HT1080 (cell line): ENCODE data around the gene AKAP8L. TPM values are rescaled to one million over a fixed set of nuclear protein-coding genes. Genes with fewer than 3 reads are reported as not detected.
"Not testable (repeated sequence)": the region's sequence is repeated elsewhere in the genome, so short reads cannot be mapped to it uniquely, and the experiment has no call there.

ENCODE experiments used
- DNase-seq: peaks from one replicate; pipeline ENCODE4 v3.0.0-alpha.2; 2015; ENCODE audit warnings: low read depth
- small RNA-seq: library from RNA; depleted of rRNA; stranded (forward); fragments of <200 nt; gene quantifications from one replicate; pipeline ENCODE3, GENCODE V24; 2014
- total RNA-seq: library from RNA; depleted of rRNA; stranded (reverse); fragments of >200 nt; shearing (Covaris generic); gene quantifications from 2 replicates; pipeline ENCODE4 v1.2.3, GENCODE V29; 2014; rRNA removed

AKAP8L gene
- total RNA-seq, 1 experiment from 2014 or later, result 56.1 TPM

GRCh38 chr19:15354566-15355296 lies 64.1 kb downstream of the AKAP8L start:
- no peak for DNase-seq

- DNase-seq, result no peak
Observed at GRCh38 chr19:15353908-15354307, 64.9 kb downstream of the AKAP8L start.

GRCh38 chr19:15352535-15352934 lies 66.3 kb downstream of the AKAP8L start:
- not testable (repeated sequence) for DNase-seq

GRCh38 chr19:15341328-15341727 lies 77.5 kb downstream of the AKAP8L start:
- DNase-seq, result not testable (repeated sequence)

- no peak for DNase-seq
Observed at GRCh38 chr19:15340086-15340485, 78.7 kb downstream of the AKAP8L start.

GRCh38 chr19:15337202-15337601 lies 81.6 kb downstream of the AKAP8L start:
- no peak for DNase-seq

- DNase-seq, result not testable (repeated sequence)
Observed at GRCh38 chr19:15335992-15336391, 82.8 kb downstream of the AKAP8L start.

GRCh38 chr19:15332311-15332996 lies 86.3 kb downstream of the AKAP8L start, which contains the start of gene BRD4:
BRD4 (minus strand) TSS chr19:15332539; CDS start chr19:15273099, 59,440 bp downstream.
- DNase-seq, result no peak

GRCh38 chr19:15331419-15332310 lies 87.1 kb downstream of the AKAP8L start:
- DNase-seq, result peak; percentile 52

GRCh38 chr19:15330801-15331418 lies 87.9 kb downstream of the AKAP8L start:
- DNase-seq, result no peak

Small RNA genes lying within 50 kb of the gene (small RNA-seq; reads per million reads assigned to genes)
- gene AC005776.1 (not detected), gene MIR1470 (not detected)

Other genes with a start within 250 kb of the AKAP8L start
- gene NOTCH3, start 218.0 kb downstream of the AKAP8L start, total RNA-seq, result 0.13 and 0.85 TPM in 2 replicates
- gene EPHX3, start 186.5 kb downstream of the AKAP8L start, total RNA-seq, result not detected in 2 replicates
- 25.2 and 31.7 TPM in 2 replicates for gene BRD4, start 86.4 kb downstream of the AKAP8L start, total RNA-seq
- gene AKAP8, start 39.2 kb downstream of the AKAP8L start, total RNA-seq, result 30.8 and 32.1 TPM in 2 replicates
- 23.6 and 28.9 TPM in 2 replicates for gene WIZ, start 31.0 kb upstream of the AKAP8L start, total RNA-seq
- not detected in 2 replicates for gene RASAL3, start 45.6 kb upstream of the AKAP8L start, total RNA-seq
- gene PGLYRP2, start 60.5 kb upstream of the AKAP8L start, total RNA-seq, result not detected in 2 replicates
- gene CYP4F22, start 89.5 kb upstream of the AKAP8L start, total RNA-seq, result not detected in 2 replicates
- gene CYP4F8, start 196.2 kb upstream of the AKAP8L start, total RNA-seq, result not detected in 2 replicates
- 0.10 and 0.11 TPM in 2 replicates for gene CYP4F3, start 221.9 kb upstream of the AKAP8L start, total RNA-seq